Panc1 (cell line): ENCODE data around the gene SF3B2. TPM values are rescaled to one million over a fixed set of nuclear protein-coding genes. Genes with fewer than 3 reads are reported as not detected.

Experiments
- ATAC-seq: fragments of 200-7000 bp; cut with Tn5 transposase; 2 replicates; pipeline ENCODE4 v1.9.1; 2020; ENCODE audit warnings: mild to moderate bottlenecking, moderate library complexity
- BruUV-seq: library from RNA; stranded (reverse); fragments of 400-500 nt; replicated peaks from 2 replicates; lab custom pipeline; 2021; lab: Mats Ljungman, UMichigan
- CTCF ChIA-PET: fragments of 300-600 bp; sonication (Branson Sonifier 250); formaldehyde crosslinking; loops from one replicate; lab custom pipeline; 2022; ENCODE audit warnings: antibody characterized with exemption; lab: Charles Lee
- POLR2A ChIA-PET: fragments of 300-600 bp; sonication (Branson Sonifier 250); formaldehyde crosslinking; loops from one replicate; lab custom pipeline; 2022; ENCODE audit warnings: antibody characterized with exemption; lab: Charles Lee
- DNase-seq: peaks from one replicate; pipeline ENCODE4 v3.0.0-alpha.2; 2010; ENCODE audit warnings: low read depth, low spot score
- H3K27ac ChIP-seq: 2 replicates; pipeline ENCODE4 v1.5.1; 2011; ENCODE audit warnings: mild to moderate bottlenecking, low read length, inconsistent platforms
- H3K27me3 ChIP-seq: fragments of 200-500 bp; sonication (Bioruptor generic); 2 replicates; pipeline ENCODE4 v1.6.0; 2014; ENCODE audit warnings: low read length, inconsistent platforms; ENCODE audit not compliant: control insufficient read depth, insufficient read depth
- H3K36me3 ChIP-seq: fragments of 200-500 bp; sonication (Bioruptor generic); 2 replicates; pipeline ENCODE4 v1.5.1; 2014; ENCODE audit warnings: inconsistent platforms, mild to moderate bottlenecking, low read length, moderate library complexity; ENCODE audit not compliant: control insufficient read depth, insufficient read depth
- H3K4me1 ChIP-seq: 2 replicates; pipeline ENCODE4 v1.5.1; 2011; ENCODE audit warnings: inconsistent platforms, mild to moderate bottlenecking, low read length, moderate library complexity; ENCODE audit not compliant: control insufficient read depth, insufficient read depth
- H3K4me3 ChIP-seq, 2 experiments: 2 replicates each; pipeline ENCODE4 v1.5.1; 2011 to 2012; ENCODE audit warnings: low read depth in 2 of 2, low read length in 2 of 2, mild to moderate bottlenecking in 2 of 2, inconsistent platforms in 1 of 2, moderate library complexity in 1 of 2
- H3K9me3 ChIP-seq: fragments of 200-500 bp; sonication (Bioruptor generic); 2 replicates; pipeline ENCODE4 v1.5.1; 2014; ENCODE audit warnings: low read depth, mild to moderate bottlenecking, inconsistent platforms, low read length, moderate library complexity; ENCODE audit not compliant: control insufficient read depth, insufficient read depth
- POLR2AphosphoS5 ChIP-seq: IDR thresholded peaks from 2 replicates; pipeline ENCODE4 v1.6.1; 2012; ENCODE audit warnings: mild to moderate bottlenecking, low read depth, low read length, moderate library complexity
- SIN3A ChIP-seq: IDR thresholded peaks from 2 replicates; pipeline ENCODE4 v1.6.1; 2012; ENCODE audit warnings: low read depth, mild to moderate bottlenecking, low read length, moderate library complexity, borderline replicate concordance; ENCODE audit not compliant: insufficient read depth
- TCF7L2 ChIP-seq: IDR thresholded peaks from 2 replicates; pipeline ENCODE4 v1.6.1; 2011; ENCODE audit warnings: mild to moderate bottlenecking, low read depth, low read length, inconsistent platforms
- in situ Hi-C: cut with HindIII; loops from 2 replicates; pipeline ENCODE4 v1.10.0; 2016; ENCODE audit warnings: low sequenced_read_pairs, low pct_unique_long_range_greater_than_20kb
- intact Hi-C: fragments of 100-400 bp; cut with micrococcal nuclease; formaldehyde crosslinking; loops from one replicate; pipeline ENCODE4 v1.10.0; 2022; ENCODE audit not compliant: unreplicated experiment
- total RNA-seq: library from RNA; stranded (reverse); gene quantifications from one replicate; pipeline ENCODE4 v1.2.1, GENCODE V29; 2021; ENCODE audit not compliant: unreplicated experiment
- TF ChIP-seq, protein P1 (sequence below), 2 experiments: IDR thresholded peaks; 2 replicates each; pipeline ENCODE4 v1.6.1; 2011 to 2012; ENCODE audit warnings: low read depth in 2 of 2, control low read depth in 1 of 2, low read length in 1 of 2, mild to moderate bottlenecking in 1 of 2, moderate library complexity in 1 of 2; ENCODE audit not compliant: insufficient read depth in 1 of 2
- TF ChIP-seq, protein P2 (sequence below): fragments of 450-650 bp; IDR thresholded peaks from 2 replicates; pipeline ENCODE4 v1.5.1; 2017; ENCODE audit warnings: mild to moderate bottlenecking

SF3B2 gene
- total RNA-seq, 1 experiment from 2014 or later = 271 TPM

DNA sequence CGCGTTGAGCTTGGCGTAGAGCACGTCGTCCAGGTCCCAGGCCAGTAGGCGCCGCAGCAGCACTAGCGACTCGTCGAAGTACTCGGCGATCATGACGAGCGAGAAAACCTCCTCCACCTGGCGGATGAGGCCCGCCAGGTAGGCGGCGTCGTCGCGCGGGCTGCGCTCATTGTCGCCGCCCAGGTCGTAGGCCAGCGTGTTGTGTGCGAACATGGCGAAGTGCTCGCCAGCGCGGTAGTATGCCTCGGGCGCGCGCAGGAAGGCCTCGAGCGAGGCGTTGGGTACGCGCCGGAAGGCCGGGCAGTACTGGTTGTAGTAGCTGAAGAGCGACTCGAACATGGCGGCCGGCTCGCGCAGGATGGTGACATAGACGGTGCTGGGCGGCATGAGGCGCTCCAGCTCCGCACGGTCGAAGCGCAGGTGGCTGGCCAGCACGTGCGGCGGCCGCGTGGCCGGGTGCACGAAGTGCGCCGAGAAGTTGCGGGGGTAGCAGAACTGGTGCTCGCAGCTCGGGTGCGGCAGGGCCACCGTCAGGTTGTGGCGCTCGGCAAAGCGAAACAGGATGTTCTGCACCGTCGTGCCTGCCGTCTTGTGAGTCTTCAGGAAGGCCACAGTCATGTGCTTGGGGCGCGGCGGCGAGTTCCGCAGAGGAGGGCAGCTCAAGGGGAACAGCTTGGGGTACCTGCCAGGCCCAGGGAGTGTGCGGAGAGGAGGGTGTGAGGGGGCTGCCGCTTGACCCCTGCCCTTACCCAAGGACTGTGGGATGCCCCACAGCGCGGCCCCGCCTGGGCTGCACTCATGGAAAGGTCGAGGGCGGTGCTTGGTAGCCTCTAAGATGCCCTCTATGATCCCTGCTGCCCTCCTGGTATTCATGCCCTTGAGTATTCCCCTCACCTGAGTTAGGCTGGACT is 8.9 kb upstream of the SF3B2 start:
- DNase-seq (no peak), ATAC-seq (no peak)
- CTCF ChIA-PET = no interaction called here
- no peak overlapping the region for H3K27ac ChIP-seq
- no peaks in the 10 kb centered on the region for H3K9me3 ChIP-seq
- POLR2A ChIA-PET = no interaction called here
- no peaks in the 10 kb centered on the region for H3K36me3 ChIP-seq
- peaks cover 3% of the 10 kb centered on the region; the same call in 1 of the 2 replicates for H3K4me1 ChIP-seq
- BruUV-seq = no TSS peak
- TF ChIP-seq, protein P1, sequence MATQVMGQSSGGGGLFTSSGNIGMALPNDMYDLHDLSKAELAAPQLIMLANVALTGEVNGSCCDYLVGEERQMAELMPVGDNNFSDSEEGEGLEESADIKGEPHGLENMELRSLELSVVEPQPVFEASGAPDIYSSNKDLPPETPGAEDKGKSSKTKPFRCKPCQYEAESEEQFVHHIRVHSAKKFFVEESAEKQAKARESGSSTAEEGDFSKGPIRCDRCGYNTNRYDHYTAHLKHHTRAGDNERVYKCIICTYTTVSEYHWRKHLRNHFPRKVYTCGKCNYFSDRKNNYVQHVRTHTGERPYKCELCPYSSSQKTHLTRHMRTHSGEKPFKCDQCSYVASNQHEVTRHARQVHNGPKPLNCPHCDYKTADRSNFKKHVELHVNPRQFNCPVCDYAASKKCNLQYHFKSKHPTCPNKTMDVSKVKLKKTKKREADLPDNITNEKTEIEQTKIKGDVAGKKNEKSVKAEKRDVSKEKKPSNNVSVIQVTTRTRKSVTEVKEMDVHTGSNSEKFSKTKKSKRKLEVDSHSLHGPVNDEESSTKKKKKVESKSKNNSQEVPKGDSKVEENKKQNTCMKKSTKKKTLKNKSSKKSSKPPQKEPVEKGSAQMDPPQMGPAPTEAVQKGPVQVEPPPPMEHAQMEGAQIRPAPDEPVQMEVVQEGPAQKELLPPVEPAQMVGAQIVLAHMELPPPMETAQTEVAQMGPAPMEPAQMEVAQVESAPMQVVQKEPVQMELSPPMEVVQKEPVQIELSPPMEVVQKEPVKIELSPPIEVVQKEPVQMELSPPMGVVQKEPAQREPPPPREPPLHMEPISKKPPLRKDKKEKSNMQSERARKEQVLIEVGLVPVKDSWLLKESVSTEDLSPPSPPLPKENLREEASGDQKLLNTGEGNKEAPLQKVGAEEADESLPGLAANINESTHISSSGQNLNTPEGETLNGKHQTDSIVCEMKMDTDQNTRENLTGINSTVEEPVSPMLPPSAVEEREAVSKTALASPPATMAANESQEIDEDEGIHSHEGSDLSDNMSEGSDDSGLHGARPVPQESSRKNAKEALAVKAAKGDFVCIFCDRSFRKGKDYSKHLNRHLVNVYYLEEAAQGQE (IDR thresholded peaks at IDR 0.05; ENCODE audit: insufficient read depth in 1 of 2, low read depth in 2 of 2, low read length in 1 of 2) = no peak
- TF ChIP-seq, protein P2, sequence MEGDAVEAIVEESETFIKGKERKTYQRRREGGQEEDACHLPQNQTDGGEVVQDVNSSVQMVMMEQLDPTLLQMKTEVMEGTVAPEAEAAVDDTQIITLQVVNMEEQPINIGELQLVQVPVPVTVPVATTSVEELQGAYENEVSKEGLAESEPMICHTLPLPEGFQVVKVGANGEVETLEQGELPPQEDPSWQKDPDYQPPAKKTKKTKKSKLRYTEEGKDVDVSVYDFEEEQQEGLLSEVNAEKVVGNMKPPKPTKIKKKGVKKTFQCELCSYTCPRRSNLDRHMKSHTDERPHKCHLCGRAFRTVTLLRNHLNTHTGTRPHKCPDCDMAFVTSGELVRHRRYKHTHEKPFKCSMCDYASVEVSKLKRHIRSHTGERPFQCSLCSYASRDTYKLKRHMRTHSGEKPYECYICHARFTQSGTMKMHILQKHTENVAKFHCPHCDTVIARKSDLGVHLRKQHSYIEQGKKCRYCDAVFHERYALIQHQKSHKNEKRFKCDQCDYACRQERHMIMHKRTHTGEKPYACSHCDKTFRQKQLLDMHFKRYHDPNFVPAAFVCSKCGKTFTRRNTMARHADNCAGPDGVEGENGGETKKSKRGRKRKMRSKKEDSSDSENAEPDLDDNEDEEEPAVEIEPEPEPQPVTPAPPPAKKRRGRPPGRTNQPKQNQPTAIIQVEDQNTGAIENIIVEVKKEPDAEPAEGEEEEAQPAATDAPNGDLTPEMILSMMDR = no peak
- H3K27me3 ChIP-seq = no peaks in the 10 kb centered on the region
- intact Hi-C loops (no loop called here), in situ Hi-C loops (no loop called here)
- no peak overlapping the region for H3K4me3 ChIP-seq

DNA sequence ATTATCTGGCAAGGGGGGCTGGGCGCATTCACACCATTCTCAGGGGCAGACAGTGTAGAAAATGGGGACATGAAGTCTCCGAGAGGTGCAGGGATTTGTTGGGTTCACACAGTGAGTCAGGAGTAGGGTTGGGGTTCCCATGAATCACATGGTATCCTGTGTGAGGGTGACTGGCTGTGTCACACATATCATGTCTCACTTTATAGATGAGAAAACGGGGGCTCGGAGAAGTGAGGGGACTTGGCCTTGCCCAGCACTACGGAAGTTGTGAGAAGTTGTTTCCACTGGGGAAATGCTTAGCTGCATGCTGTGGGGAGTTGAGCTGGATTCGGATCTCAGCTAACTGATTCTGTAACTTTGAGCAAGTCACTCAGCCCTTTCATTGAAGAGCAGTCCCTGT is 7.4 kb upstream of the SF3B2 start:
- H3K27ac ChIP-seq = no peak overlapping the region
- no TSS peak for BruUV-seq
- no peak for DNase-seq
- in situ Hi-C loops (no loop called here), intact Hi-C loops (no loop called here)
- H3K4me1 ChIP-seq = peaks cover 3% of the 10 kb centered on the region; the same call in 1 of the 2 replicates
- no peaks in the 10 kb centered on the region for H3K9me3 ChIP-seq
- H3K4me3 ChIP-seq = no peak overlapping the region
- TF ChIP-seq, protein P1 (IDR thresholded peaks at IDR 0.05; ENCODE audit: insufficient read depth in 1 of 2, low read depth in 2 of 2, low read length in 1 of 2) = no peak
- TF ChIP-seq, protein P2 = no peak
- TF ChIP-seq TCF7L2 (no peak), POLR2AphosphoS5 (no peak), SIN3A (no peak)
- ChIA-PET CTCF (interaction anchor here (0.5 to 2.2 kb wide), 11 partner anchors 14 to 1910 kb away, joined by 3 to 12 read pairs (median 3); partner anchors contain the start of gene FIBP), POLR2A (interaction anchor here (1.0 kb wide), 1 partner anchor 11 kb away, joined by 12 read pairs; no protein-coding TSS in a partner anchor)
- ATAC-seq = no peak; the same call in 1 of the 2 replicates
- no peaks in the 10 kb centered on the region for H3K36me3 ChIP-seq
- H3K27me3 ChIP-seq = no peaks in the 10 kb centered on the region
